ENCODE results near the gene PACRG.

Gene PACRG

DNA sequence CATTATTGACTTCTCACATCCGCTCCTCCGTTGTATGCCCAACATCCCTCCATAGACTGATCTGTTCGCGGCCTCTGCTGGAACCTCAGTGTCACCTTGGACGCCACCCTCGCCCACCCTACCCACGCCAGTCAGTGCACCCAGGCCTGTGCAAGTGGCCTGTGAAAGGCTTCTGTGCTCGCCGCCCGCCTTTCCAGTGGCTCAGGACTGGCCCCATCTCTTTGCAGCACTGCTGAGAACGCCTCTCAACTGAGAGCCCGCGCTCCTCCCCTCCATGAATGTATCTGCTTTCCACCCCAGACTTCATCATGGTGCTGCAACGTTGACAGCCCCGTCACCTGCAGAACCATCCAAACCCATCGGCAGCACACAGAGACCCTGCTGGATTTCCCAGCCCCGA, 459.4 kb downstream of the PACRG start:
- ATAC-seq = no peak
- TF ChIP-seq BACH2 (CRISPR knock-in tag; IDR thresholded peaks at IDR 0.05; ENCODE audit: borderline replicate concordance) (no peak), ZNF565 (CRISPR knock-in tag; conservative IDR thresholded peaks at IDR 0.05; ENCODE audit: low read depth) (no peak), ESRRG (CRISPR knock-in tag; IDR thresholded peaks at IDR 0.05) (no peak)
- TF ChIP-seq, protein P1, sequence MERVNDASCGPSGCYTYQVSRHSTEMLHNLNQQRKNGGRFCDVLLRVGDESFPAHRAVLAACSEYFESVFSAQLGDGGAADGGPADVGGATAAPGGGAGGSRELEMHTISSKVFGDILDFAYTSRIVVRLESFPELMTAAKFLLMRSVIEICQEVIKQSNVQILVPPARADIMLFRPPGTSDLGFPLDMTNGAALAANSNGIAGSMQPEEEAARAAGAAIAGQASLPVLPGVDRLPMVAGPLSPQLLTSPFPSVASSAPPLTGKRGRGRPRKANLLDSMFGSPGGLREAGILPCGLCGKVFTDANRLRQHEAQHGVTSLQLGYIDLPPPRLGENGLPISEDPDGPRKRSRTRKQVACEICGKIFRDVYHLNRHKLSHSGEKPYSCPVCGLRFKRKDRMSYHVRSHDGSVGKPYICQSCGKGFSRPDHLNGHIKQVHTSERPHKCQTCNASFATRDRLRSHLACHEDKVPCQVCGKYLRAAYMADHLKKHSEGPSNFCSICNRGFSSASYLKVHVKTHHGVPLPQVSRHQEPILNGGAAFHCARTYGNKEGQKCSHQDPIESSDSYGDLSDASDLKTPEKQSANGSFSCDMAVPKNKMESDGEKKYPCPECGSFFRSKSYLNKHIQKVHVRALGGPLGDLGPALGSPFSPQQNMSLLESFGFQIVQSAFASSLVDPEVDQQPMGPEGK (CRISPR knock-in tag; IDR thresholded peaks at IDR 0.05; ENCODE audit: borderline replicate concordance) = no peak
- TF ChIP-seq, protein P2, sequence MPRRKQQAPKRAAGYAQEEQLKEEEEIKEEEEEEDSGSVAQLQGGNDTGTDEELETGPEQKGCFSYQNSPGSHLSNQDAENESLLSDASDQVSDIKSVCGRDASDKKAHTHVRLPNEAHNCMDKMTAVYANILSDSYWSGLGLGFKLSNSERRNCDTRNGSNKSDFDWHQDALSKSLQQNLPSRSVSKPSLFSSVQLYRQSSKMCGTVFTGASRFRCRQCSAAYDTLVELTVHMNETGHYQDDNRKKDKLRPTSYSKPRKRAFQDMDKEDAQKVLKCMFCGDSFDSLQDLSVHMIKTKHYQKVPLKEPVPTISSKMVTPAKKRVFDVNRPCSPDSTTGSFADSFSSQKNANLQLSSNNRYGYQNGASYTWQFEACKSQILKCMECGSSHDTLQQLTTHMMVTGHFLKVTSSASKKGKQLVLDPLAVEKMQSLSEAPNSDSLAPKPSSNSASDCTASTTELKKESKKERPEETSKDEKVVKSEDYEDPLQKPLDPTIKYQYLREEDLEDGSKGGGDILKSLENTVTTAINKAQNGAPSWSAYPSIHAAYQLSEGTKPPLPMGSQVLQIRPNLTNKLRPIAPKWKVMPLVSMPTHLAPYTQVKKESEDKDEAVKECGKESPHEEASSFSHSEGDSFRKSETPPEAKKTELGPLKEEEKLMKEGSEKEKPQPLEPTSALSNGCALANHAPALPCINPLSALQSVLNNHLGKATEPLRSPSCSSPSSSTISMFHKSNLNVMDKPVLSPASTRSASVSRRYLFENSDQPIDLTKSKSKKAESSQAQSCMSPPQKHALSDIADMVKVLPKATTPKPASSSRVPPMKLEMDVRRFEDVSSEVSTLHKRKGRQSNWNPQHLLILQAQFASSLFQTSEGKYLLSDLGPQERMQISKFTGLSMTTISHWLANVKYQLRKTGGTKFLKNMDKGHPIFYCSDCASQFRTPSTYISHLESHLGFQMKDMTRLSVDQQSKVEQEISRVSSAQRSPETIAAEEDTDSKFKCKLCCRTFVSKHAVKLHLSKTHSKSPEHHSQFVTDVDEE (CRISPR knock-in tag; IDR thresholded peaks at IDR 0.05) = no peak

DNA sequence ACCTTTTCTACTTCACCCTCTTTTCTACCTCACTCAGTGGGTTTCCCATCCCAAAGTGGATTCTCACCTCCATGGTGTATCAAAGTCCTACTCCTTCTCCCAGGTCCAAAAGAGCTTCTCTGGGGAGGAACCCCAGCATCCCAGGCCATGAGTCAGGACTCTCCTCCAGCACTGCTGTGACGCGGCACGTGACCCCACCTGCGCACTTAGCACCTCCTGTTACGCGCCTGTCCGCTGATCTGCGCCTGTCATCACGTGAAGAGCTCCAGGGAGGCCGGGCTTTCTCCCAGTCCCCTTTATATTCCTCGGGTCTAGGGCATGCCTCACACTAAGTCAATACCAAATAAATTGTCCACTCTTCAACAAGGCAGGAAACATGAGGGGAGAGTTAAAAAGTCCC, 459.8 kb downstream of the PACRG start:
- TF ChIP-seq TOX (CRISPR knock-in tag; IDR thresholded peaks at IDR 0.05; ENCODE audit: borderline replicate concordance) (no peak), ESRRG (CRISPR knock-in tag; IDR thresholded peaks at IDR 0.05) (no peak)
- TF ChIP-seq, protein P3, sequence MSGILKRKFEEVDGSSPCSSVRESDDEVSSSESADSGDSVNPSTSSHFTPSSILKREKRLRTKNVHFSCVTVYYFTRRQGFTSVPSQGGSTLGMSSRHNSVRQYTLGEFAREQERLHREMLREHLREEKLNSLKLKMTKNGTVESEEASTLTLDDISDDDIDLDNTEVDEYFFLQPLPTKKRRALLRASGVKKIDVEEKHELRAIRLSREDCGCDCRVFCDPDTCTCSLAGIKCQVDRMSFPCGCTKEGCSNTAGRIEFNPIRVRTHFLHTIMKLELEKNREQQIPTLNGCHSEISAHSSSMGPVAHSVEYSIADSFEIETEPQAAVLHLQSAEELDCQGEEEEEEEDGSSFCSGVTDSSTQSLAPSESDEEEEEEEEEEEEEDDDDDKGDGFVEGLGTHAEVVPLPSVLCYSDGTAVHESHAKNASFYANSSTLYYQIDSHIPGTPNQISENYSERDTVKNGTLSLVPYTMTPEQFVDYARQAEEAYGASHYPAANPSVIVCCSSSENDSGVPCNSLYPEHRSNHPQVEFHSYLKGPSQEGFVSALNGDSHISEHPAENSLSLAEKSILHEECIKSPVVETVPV (CRISPR knock-in tag; IDR thresholded peaks at IDR 0.05) = no peak
- no peak for ATAC-seq

DNA sequence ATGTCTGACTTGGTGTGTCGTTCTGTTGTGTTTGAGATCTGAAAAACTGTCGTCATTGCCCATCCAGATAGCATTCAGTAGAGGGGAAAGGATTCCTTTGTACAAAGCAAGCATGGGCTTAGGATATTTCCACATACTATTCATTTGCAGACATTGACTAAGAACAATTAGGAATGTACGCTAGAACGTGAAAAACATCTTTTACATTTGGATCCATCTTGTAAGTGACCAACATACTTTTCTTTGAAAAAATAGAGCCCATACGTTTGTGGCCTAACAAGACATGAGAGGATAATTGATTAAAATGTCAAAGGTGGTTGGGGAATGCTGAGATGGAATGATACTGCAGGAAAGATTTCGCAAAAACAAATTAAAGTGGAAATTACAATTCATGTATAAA, 461.0 kb downstream of the PACRG start:
- no peak for ATAC-seq
- no peak for TF ChIP-seq TOX (CRISPR knock-in tag; IDR thresholded peaks at IDR 0.05; ENCODE audit: borderline replicate concordance)
- TF ChIP-seq, protein P3 (CRISPR knock-in tag; IDR thresholded peaks at IDR 0.05) = no peak
- no peak for TF ChIP-seq ZNF70 (CRISPR knock-in tag; IDR thresholded peaks at IDR 0.05)
- TF ChIP-seq, protein P4, sequence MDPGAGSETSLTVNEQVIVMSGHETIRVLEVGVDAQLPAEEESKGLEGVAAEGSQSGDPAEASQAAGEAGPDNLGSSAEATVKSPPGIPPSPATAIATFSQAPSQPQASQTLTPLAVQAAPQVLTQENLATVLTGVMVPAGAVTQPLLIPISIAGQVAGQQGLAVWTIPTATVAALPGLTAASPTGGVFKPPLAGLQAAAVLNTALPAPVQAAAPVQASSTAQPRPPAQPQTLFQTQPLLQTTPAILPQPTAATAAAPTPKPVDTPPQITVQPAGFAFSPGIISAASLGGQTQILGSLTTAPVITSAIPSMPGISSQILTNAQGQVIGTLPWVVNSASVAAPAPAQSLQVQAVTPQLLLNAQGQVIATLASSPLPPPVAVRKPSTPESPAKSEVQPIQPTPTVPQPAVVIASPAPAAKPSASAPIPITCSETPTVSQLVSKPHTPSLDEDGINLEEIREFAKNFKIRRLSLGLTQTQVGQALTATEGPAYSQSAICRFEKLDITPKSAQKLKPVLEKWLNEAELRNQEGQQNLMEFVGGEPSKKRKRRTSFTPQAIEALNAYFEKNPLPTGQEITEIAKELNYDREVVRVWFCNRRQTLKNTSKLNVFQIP (CRISPR knock-in tag; IDR thresholded peaks at IDR 0.05; ENCODE audit: borderline replicate concordance, low read depth) = no peak

DNA sequence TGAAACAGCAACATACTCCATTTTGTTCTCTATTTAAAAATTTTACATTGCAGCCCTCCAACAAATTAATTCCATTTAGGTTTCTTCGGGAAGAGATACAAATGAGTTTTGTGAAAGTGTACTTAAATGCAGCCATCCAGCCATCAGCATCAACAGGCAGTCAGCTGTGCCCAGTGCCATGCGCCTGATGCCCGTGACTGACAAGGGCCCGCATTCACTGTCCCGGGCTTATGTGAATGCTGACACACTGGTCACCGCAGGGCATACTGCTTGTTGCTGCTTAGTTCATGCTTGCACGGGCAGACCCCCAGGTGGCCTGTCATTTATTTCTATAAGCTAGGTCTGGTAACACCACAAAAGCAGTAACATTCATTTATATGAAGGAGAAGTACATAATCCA, 461.8 kb downstream of the PACRG start:
- no peak for TF ChIP-seq ZFP30 (CRISPR knock-in tag; IDR thresholded peaks at IDR 0.05)
- TF ChIP-seq, protein P3 (CRISPR knock-in tag; IDR thresholded peaks at IDR 0.05) = no peak
- TF ChIP-seq, protein P1 (CRISPR knock-in tag; IDR thresholded peaks at IDR 0.05; ENCODE audit: borderline replicate concordance) = no peak
- no peak for TF ChIP-seq ISL1 (CRISPR knock-in tag; IDR thresholded peaks at IDR 0.05)
- no peak for TF ChIP-seq PPARA (CRISPR knock-in tag; IDR thresholded peaks at IDR 0.05; ENCODE audit: borderline replicate concordance)
- no peak for TF ChIP-seq ZFP3 (CRISPR knock-in tag; IDR thresholded peaks at IDR 0.05)
- TF ChIP-seq ZC3H10 (CRISPR knock-in tag; IDR thresholded peaks at IDR 0.05) = no peak
- TF ChIP-seq RARB (CRISPR knock-in tag; IDR thresholded peaks at IDR 0.05) = no peak
- no peak for TF ChIP-seq TCF4 (CRISPR knock-in tag; IDR thresholded peaks at IDR 0.05; ENCODE audit: borderline replicate concordance)
- TF ChIP-seq OSR1 (CRISPR knock-in tag; IDR thresholded peaks at IDR 0.05) = no peak
- no peak for TF ChIP-seq ESRRG (CRISPR knock-in tag; IDR thresholded peaks at IDR 0.05)
- TF ChIP-seq ARNTL (CRISPR knock-in tag; IDR thresholded peaks at IDR 0.05; ENCODE audit: borderline replicate concordance, low read depth) = no peak
- TF ChIP-seq, protein P2 (CRISPR knock-in tag; IDR thresholded peaks at IDR 0.05) = no peak
- TF ChIP-seq ZNF565 (CRISPR knock-in tag; conservative IDR thresholded peaks at IDR 0.05; ENCODE audit: low read depth) = no peak
- no peak for TF ChIP-seq ZNF70 (CRISPR knock-in tag; IDR thresholded peaks at IDR 0.05)
- no peak for TF ChIP-seq CSDC2 (CRISPR knock-in tag; IDR thresholded peaks at IDR 0.05)
- no peak for TF ChIP-seq GLIS3 (CRISPR knock-in tag; IDR thresholded peaks at IDR 0.05)
- no peak for ATAC-seq
